Stimulated activated CD4-positive, alpha-beta T cell treated with anti-CD3 and anti-CD28 coated beads, Interleukin-15, amount 100 ng/mL, for 1 hour (primary cell): ENCODE results near the gene NTF3.

Experiments
- DNase-seq, 2 donors: peaks; one replicate each; pipeline ENCODE4 v3.0.0-alpha.2; 2020; ENCODE audit warnings: low read depth in 1 of 2, low spot score in 1 of 2

Gene NTF3

DNA sequence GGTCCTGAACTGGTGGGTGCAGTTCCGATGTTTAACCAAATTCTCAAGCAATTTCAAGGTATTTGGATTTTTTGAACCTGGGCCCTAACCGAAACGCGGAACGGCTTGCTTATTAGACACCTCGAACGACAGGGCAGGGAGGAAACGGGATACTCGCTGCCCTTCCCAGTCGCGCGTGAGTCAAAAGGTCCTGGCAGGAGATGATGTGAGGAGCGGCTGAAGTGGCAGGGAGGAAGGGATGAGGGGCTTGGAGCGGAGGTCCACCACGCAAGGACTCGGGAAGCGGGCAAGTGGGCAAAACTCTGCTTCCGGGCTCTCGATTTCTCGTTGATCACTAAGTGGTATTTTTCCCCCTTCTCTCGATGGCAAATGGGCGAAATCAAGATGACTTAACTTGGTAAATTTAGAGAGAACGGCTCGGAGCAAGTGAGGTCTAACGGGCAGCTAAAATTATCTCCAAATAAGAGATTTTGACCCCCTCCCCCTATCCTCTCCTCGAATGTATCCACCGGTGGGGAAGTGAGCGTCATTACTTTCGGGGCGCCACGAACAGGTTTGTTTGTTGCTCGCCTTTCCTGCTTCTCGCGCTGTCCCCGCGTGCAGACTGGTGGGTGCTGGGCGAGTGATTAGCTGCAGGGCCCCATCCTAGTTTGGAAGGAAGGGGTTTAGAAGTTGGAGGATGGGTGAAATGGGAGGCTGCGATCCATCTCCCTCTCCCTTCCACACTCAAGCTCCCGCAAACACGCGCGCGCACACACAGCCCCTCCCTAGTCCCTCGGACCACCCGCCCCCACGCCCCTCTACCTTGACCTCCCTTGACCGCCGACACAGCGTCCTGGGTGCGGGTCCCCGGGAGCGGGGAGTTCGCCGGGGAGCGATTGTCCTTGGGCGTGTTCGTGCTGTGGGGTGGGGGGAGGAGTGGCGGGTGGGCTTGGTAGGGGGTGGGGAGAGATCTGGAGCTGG lies 986 bp upstream of the NTF3 start:
- no peak for DNase-seq

DNA sequence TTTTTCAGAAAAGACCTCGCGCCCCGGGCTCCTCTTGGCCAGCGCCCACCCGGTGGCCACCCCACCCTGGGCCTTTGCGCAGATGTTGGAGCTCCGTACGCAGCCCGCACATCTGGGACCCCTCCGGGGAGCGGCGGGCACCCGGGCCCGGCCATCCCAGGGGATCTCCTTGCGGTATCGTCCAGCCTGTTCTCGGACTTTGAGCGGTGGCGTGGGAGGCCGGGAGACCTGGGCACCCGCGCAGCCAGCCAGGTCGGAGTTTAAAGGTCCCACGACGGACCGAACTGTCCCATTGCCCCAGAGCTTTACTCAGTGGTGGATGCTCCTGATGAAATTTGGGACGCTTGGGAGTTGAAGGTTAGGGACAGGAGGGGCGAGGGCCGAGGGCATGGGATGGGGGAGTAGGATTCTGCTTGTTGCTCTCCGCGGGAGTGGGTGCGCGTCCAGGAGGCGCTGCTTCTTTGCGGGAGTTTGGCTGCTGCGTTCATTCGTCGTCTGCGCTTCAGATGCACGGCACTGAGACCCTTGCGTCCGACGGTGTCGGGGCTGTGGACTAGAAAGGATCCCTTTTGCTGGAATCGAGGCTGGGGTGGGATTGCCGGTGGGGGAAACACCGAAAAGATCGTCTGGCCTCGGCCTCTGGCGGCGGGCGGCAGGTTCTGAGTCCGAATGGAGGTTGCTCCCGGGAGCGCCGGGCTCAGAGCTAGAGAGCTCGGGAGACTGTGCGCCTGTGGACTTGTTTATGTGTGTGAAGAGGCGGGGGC lies 1.4 kb downstream of the NTF3 start:
- DNase-seq: no peak

DNA sequence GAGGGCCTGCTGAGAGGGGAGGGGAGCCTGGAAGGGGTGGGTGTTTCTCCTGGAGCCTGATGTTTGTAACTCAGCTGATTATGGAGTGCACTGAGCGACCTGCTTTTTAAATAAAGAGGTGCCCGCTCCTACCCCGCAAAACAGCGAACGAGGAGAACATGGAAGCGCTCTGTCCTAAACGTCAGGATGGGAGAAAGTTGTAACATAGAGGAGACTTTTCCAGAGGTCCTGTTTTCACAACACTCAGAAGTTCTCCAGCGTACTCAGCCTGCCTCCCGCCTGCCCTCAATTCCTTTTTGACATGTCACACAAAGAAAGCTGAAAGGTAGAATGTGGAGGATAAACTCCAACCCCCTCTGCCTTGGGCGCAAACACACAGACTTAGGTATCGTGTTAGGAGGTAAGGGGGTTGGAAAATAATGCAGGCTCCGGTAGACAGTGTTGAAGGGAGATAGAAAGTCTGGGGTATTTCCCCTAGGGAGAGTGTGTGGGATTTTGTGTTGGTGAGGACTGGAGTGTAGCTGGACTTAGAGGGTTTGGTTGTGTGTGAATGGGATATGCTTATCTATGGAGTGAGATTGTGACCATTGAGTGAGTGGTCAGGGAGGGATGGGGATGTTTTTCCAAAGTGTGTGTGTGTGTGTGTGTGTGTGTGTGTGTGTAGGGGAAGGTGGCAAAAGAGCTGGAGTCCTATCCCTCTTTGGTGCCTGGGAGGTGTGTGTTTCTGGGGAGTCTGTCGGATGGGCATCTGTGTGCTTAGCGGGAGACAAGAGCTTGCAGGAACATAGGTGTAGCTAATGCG lies 2.1 kb downstream of the NTF3 start:
- no peak for DNase-seq

DNA sequence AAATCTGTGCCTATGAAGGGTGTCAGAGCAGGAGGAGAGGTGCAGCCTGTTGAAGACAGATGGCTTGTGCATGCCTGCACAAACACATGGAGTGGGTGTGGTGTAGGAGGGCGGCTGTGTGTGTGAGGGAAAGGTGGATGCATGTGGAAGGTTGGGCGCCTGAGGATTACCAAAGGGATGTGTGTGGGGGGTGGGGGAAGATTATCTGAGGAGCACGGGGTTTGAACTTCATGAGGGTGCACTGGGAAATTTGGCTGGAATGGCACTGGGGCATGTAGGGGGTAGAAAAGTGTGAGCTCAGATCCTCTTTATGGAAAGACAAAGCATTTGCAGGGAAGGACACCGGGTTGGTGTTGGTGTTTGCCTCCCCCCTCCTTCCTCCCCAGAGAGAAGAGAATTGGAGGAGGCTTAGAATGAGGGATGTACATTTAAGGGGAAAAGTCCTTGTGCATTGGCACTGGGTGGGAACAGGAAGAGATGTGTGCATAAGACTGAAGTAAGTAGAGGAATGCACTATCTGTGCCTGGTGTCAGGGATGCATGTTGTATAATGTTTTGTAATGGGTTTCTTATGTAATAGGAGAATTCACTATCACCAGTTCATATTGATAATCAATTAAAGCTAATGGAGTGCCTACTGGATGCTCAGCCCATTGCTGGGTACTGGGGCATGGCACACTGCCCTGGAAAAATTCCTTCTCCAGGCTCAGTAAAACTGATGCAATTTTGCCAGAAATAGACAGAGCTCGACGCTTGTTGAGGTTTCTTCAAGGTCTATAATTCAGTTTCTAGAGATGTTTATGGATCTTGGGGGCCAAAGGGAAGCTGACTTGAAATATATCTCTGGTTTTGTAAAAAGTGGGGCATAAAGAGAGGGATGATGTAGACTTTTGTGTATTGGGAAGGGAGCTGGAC lies 3.0 kb downstream of the NTF3 start:
- DNase-seq: no peak

DNA sequence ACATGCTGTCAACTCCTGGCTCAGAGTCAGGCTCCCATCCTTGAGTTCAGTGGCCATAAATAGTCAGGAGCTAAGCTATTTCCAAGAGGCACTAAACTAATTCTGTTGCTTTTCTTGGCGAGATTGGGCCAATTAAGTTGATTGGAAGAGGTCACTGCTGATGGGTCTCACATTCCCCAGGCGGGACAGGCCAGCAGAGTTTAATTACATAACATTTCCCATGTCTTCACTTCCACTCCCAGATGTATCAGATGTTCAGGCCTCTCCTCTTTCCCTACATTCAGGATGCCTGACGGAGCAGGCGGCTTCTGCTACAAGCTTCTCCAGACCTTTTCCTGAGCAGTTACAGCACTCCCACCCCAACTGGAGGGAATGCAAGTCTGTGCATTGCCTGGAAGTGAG lies 5.3 kb downstream of the NTF3 start:
- DNase-seq: no peak

DNA sequence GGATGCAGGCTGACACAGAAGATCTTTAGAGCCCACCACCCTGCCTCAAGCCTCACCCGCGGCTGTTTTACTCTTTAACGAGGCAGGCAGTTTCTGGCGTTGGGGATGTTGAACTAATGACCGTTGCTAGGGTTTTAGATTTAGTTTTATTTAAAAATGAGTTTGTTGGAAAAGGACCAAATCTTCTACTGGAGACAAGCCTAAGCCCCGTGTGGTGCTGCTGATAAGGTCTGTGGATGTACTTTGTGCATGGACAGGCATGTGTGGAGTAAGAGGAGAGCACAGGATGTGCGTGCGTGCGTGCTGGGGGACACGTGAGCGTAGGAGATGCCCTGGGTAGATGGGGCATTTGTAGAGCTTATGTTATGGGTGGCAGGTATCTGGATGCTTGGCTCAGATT lies 5.7 kb downstream of the NTF3 start:
- DNase-seq: no peak

DNA sequence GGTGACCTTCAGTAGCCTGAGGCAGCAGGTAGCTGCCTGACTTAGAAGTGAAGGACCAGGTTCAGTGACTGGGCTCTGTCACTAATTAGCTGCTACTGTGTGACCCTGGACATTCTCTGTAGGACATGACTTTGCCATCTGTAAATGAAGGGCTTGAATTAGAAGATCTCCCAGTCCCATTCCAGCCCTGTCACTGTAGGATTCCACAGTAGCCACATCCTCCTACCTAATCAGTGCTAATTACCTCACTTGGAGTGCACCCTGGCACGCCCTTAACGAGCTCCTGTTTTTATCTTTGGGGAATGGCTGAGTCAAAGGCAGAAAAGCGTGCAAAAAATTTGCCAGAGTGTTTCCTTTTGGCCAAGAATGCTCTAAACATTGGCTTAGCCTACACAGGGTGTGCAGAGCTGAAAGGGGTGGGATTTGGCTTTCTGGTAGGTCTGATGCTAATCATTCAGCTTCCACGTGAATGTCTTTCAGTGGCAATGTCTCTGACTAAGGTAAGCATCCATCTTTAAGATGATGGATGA lies 6.8 kb downstream of the NTF3 start:
- DNase-seq: no peak

DNA sequence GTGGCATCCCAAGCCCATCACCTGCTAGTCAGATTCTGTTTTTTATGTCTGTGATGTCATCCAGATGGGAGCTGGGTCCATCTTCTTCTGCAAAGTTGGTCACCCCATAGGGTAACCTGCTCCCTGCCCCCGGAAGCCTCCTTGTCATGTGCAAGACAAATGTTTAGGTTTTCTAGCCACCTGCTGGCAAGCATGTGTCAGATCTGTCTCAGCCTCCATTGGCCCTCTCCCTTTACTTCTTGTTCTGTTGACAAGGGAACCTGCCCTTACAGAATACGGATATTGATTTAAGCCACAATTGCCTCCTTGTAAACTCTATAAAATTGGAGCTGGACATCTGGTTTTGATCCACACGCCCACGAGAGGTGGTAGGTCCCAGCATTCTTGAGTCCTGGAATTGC lies 7.5 kb downstream of the NTF3 start:
- no peak for DNase-seq

DNA sequence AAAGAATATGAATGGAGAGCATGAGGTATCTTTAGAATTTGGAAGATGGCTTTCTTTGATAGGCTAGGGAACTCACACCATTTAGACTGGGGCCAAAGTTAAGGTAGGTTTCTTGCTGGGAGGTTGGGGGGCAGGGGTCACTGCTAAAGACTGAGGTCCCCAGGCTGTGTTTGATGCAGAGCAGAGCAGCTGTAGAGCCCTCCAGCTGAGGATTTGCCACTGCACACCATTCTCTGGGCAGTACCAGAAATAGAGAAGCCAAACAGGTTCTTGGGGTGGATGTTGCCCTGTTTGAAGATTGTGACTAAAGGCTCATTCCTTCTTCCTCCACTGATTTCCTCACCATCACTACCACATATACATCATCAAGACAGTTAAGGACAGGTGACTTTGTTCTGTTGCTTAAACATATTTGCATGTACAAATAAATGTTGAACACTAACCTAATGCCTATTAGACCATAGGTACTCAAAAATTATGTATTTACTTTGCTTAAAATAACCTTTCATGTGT lies 7.9 kb downstream of the NTF3 start:
- no peak for DNase-seq

DNA sequence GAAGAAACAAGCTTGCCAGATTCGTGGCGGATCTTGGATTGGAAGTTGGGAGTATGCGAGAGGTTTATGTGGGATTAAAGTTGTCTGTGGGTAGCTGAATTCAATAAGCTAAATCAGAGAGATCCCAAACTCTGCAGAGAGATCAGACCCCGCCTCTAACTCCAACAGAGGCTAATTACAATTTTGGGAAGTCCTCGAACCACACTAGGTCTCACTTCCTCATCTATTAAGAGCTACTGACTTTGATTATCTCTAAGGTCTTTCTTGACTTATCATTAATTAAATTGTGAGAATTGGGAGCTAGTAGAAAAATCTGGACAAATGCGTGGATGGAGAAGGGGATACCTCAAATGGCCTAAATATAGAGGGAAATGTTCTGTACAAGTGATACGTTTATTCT lies 9.1 kb downstream of the NTF3 start:
- DNase-seq: no peak

DNA sequence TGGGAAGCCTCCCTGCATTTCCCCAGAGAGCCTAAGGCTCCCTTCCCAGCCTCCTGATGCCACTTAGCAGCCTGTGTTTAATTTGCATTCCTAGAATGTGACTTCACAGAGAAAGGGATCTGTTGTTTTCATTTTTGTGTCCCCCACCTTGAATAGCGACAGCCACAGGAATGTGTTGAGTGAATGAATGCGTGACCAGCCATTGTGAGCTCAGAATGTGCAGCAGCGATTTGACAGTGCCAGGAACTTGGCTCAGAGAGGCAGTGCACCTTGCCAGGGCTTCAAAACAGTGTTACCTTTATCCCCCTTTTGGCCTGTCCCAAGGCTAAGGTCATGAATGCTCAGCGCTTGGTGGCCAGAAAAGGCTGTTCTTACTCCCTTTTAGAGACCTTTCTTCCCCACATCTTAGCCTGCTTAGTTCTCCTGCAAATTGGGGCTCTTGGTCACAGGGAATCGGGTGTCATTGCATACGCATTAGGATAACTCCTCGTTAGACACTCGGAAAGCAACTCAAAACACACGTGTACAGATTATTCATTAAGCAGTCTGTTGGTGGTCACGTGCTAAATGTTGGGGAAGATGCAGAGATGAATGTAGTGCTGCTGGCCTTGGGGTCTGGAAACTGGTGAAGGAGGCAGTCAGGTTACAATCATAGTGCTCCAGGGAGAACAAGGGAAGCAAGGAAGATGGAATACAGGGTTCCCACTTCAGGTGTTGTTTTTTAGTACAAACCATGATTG lies 9.8 kb downstream of the NTF3 start:
- DNase-seq: no peak

DNA sequence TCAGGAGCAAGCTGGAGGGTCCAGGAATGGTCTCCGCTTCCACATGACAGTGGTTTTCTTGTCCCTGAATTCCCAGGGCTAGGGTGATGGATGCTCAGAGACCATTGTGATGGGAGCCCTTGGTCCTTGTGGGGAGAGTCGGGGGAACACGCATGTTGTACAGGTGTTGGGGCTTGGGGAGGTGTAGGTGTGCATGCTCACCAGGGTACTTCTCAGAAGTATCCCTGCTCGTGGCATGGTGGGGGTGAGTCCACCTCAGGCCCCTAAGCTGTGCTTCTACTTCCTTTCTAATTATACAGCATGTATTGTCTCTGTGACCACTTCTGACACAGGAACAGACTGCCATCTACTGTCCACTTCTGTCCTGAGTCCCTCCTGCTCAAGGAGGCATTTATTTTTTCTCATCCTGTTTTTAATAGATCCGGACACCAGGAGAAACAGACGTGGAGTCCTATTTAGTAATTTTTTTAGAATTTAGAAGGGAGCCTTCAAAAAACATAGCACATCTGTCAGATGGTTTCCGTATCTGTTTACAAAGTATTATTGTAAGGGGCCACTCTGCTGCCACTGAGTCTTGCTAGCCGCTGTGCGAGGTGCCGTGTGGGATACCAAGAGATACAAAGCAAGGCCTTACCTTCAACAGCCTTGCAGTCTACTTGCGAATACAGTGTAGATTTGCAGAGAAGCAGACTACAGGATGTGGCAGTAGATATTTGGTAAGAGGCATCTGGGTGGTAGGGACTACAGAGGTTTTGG lies 10.5 kb downstream of the NTF3 start:
- no peak for DNase-seq

DNA sequence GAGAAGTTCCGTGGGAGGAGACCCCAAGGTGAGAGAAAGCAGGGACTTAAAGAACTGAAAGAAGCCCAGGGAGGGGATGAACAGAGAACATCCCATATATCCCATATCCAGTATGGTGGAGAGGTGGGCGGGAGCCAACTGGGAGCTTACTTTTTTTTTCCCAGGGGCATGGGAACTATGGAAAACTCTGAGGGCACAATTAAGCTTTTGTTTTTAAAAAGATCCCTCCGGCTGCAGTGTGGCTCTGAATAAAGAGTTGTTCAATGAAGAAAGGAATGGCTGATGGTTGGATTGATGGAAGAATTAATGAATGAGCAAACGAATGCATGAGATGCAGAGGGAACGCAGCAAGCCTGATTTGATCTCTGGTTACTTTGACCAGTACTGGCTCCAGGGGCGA lies 12.6 kb downstream of the NTF3 start:
- no peak for DNase-seq

DNA sequence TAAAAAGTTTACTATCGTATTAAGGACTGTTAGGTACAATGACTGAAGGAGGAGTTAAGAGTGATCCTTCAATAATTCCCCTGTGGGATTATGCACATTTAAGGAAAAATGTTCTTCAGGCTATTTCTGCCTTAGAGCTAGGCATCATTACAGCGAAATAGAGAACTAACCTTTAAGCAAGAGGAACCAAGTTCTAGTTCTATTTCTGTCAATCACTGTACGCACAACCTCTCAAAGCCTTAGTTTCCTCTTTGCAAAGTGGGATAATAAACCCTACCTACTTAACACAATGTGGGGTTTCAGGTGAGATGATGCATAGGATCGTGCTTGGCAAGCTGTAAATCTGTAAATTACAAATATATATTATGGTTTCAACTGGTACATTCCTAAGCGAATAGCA lies 15.4 kb downstream of the NTF3 start:
- no peak for DNase-seq

DNA sequence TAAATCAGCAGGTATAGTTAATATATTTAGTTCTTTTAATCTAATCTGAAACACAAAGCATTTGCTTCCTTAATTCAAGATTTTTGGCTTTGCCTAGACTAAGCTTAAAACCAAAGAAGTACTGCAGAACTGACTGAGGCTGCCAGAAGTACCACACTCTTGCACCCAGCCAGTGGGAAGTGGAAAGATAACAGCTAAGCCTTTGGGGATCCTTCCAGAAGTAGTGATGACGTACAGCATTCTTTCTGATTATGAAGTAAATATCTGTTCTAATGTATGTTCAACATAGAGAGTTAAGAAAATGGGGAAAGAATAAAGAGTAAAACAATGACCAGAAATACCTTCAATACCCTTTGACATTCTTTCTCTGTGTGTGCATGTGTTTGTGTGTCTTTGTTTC lies 19.3 kb downstream of the NTF3 start:
- DNase-seq: no peak

DNA sequence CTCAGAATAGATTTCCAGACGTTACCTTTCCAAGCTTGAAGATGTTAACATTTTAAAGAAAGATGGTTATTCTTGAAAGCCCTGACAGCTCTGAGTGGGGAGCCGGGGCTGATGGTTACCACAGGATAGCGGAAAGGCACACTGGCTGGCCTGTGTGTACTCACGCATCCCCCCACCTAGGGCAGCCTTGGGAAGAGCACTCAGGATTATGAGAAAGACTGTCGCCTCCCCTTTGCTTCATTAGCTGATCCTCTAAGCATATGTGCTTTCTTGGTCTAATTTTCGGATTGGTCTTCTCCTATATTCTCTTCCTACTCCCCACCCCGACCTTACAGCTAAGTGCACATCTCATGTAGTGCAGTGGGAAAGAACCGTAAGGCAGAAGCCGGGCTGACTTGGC lies 20.7 kb downstream of the NTF3 start:
- no peak for DNase-seq

DNA sequence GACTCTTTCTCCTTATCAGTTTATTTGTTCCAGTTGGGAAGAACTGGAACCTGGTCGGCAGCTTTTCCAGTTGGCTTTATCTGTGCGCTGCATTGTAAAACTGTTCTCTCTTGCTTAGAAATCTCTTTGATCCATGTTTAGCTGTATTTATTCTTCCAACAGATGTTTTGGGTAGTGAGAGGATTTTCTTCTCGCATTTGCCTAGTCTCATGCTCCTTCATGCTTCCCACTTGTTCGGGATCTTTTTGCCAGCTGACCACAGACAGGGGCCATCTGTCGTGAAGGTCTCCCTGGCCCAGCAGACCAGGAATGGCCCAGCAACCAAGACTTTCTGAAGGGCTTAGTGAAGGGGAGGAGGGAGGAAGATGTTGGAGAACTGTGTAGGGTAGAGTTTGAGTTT lies 21.6 kb downstream of the NTF3 start:
- DNase-seq: no peak

DNA sequence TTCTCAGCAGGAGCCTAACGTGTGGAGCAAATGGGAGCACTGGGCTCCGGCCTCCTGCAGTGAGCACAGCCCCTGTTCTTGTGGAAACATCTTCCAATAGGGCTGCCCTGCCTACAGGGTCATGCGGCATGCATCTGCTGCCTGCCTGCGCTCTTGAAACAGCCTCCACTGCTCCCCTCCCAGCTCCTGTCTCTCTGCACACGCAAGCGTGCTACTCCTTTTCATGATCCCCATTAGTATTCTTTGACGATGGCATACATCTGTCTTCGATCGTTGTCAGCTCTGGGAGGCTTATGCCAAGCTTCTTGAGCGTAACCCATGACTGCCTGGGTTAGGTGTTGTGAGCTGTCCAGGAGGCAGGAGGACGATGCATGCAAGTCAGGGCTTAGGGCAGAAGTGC lies 23.1 kb downstream of the NTF3 start:
- no peak for DNase-seq

DNA sequence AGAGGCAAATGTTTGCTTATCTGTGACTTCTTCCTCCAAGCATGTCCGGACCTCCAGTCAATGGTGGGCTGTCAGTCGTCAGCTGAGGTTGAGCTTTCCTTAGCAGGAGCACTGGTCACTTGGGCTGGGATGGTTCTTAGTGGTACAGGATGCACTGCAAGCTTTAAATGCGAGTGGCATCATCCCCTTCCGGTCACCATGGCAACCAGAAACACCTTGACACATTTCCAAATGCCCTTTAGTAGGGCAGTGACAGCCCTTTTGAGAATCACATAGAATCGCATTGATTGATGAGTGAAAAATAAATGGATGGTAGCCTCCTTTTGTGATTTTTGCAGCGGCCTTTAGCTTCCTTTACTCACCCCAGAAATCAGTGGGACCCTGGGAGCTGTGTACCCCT lies 24.1 kb downstream of the NTF3 start:
- no peak for DNase-seq
